Ascending aorta (tissue), 2 donors: Measurements from ENCODE around the gene HELZ. TPM values are rescaled to one million over a fixed set of nuclear protein-coding genes. Genes with fewer than 3 reads are reported as not detected.

Experiments used
- DNase-seq, 2 donors: peaks; one replicate each; pipeline ENCODE4 v3.0.0-alpha.2; 2019; ENCODE audit warnings: low spot score in 2 of 2
- H3K27ac ChIP-seq, 2 donors: fragments of 200-600 bp; sonication (generic); one replicate each; pipeline ENCODE4 v1.5.1; 2016 to 2017; ENCODE audit warnings: mild to moderate bottlenecking in 1 of 2
- H3K27me3 ChIP-seq: fragments of 200-600 bp; sonication (generic); one replicate; pipeline ENCODE4 v1.5.1; 2017
- H3K36me3 ChIP-seq, 2 donors: fragments of 200-600 bp; sonication (generic); one replicate each; pipeline ENCODE4 v1.5.1; 2016
- H3K4me1 ChIP-seq, 2 donors: fragments of 200-600 bp; sonication (generic); one replicate each; pipeline ENCODE4 v1.5.1; 2016 to 2017; ENCODE audit warnings: mild to moderate bottlenecking in 1 of 2
- H3K4me3 ChIP-seq, 2 donors: fragments of 200-600 bp; sonication (generic); one replicate each; pipeline ENCODE4 v1.5.1; 2016 to 2017; ENCODE audit warnings: mild to moderate bottlenecking in 1 of 2
- H3K9me3 ChIP-seq, 2 donors: fragments of 200-600 bp; sonication (generic); one replicate each; pipeline ENCODE4 v1.5.1; 2016
- CTCF ChIP-seq, 3 experiments: fragments of 200-600 bp in 2 of 3; fragments of 450-650 bp in 1 of 3; sonication (generic) in 2 of 3; IDR thresholded peaks; one replicate each; pipeline ENCODE4 v1.5.1; 2016 to 2019; ENCODE audit warnings: antibody characterized with exemption in 3 of 3, mild to moderate bottlenecking in 1 of 3, moderate library complexity in 1 of 3
- intact Hi-C: fragments of 100-400 bp; cut with DNase I; formaldehyde crosslinking; loops from one replicate; pipeline ENCODE4 v1.15.1; 2023
- total RNA-seq: library from RNA; depleted of rRNA; stranded (reverse); fragments of >200 nt; gene quantifications from one replicate; pipeline ENCODE4 v1.1.0, GENCODE V29; 2016

Gene HELZ
- total RNA-seq, 1 donor from 2014 or later: 36.1 TPM

GRCh38 chr17:67090341-67090740, 154.7 kb downstream of the HELZ start:
- Histone ChIP-seq H3K27ac (no peak overlapping the region), H3K36me3 (peaks cover 12 to 14% of the 10 kb centered on the region in 2 donors), H3K4me1 (no peaks in the 10 kb centered on the region), H3K27me3 (no peaks in the 10 kb centered on the region), H3K9me3 (no peaks in the 10 kb centered on the region), H3K4me3 (no peak overlapping the region)
- no peak for TF ChIP-seq CTCF (IDR thresholded peaks at IDR 0.05)
- DNase-seq: no peak
- intact Hi-C loops: no loop called here

DNA sequence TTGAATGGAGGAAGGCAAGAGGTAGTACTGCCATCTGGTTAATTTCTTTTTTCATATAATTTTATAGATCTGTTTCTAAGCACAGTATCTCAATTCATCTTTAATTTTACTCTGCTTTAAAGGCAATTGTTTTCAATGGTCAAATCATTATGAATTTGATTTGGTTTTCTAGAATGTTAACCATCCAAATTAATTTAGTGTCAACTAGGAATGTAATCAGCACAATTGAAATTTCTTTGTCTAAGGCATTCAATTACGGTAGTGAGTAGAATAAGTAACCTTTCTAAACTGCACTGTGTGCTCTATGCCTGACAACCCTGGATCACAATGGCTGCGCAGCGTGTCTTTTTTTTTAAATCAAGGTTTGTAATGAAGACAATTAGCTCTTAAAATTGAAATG, 156.4 kb downstream of the HELZ start:
- intact Hi-C loops: no loop called here
- peaks cover 8 to 14% of the 10 kb centered on the region in 2 donors for H3K36me3 ChIP-seq

DNA sequence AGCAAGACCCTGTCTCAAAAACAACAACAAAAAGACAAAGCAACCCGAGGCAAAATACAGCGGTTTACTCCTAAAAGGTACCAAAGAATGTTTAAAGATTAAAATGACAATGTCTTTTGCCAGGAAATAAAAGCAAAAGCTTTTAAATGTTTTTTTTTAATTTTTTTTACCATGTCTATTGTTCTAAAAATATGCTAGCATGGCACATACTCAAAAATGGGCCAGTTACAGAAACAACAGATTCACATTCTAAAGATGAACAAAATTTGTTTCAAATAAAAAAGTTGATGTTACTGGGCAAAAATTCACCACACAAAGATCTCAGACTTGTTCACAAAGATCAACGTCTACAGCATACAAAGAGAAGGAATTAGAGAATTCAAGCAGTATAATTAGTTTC, 159.6 kb downstream of the HELZ start:
- no peak overlapping the region for H3K27ac ChIP-seq
- H3K36me3 ChIP-seq: peaks cover 8 to 14% of the 10 kb centered on the region in 2 donors
- no peak for DNase-seq
- TF ChIP-seq CTCF (IDR thresholded peaks at IDR 0.05): no peak
- intact Hi-C loops: no loop called here
- no peak overlapping the region for H3K4me3 ChIP-seq
- H3K4me1 ChIP-seq: no peaks in the 10 kb centered on the region
- H3K27me3 ChIP-seq: no peaks in the 10 kb centered on the region
- no peaks in the 10 kb centered on the region for H3K9me3 ChIP-seq

More for the DNA sequence above, 156.4 kb downstream of the HELZ start:
- Histone ChIP-seq H3K4me1 (no peaks in the 10 kb centered on the region), H3K9me3 (no peaks in the 10 kb centered on the region), H3K27me3 (no peaks in the 10 kb centered on the region), H3K27ac (no peak overlapping the region), H3K4me3 (no peak overlapping the region)
- TF ChIP-seq CTCF (IDR thresholded peaks at IDR 0.05): no peak
- DNase-seq: no peak

GRCh38 chr17:67082107-67082506, 162.9 kb downstream of the HELZ start:
- no peaks in the 10 kb centered on the region for H3K9me3 ChIP-seq
- no peak overlapping the region for H3K4me3 ChIP-seq
- H3K4me1 ChIP-seq: no peaks in the 10 kb centered on the region
- peaks cover 12 to 15% of the 10 kb centered on the region in 2 donors for H3K36me3 ChIP-seq
- intact Hi-C loops: no loop called here
- H3K27ac ChIP-seq: no peak overlapping the region
- no peak for DNase-seq
- no peak for TF ChIP-seq CTCF (IDR thresholded peaks at IDR 0.05)
- no peaks in the 10 kb centered on the region for H3K27me3 ChIP-seq

- no peaks in the 10 kb centered on the region for H3K27me3 ChIP-seq
- H3K36me3 ChIP-seq: peaks cover 4 to 5% of the 10 kb centered on the region in 2 donors
- no peak for TF ChIP-seq CTCF (IDR thresholded peaks at IDR 0.05)
- no peak overlapping the region for H3K27ac ChIP-seq
- H3K4me3 ChIP-seq: no peak overlapping the region
- H3K4me1 ChIP-seq: no peaks in the 10 kb centered on the region
- no peak for DNase-seq
- intact Hi-C loops: no loop called here
- no peaks in the 10 kb centered on the region for H3K9me3 ChIP-seq
Observed at GRCh38 chr17:67080804-67081203, 164.2 kb downstream of the HELZ start.

DNA sequence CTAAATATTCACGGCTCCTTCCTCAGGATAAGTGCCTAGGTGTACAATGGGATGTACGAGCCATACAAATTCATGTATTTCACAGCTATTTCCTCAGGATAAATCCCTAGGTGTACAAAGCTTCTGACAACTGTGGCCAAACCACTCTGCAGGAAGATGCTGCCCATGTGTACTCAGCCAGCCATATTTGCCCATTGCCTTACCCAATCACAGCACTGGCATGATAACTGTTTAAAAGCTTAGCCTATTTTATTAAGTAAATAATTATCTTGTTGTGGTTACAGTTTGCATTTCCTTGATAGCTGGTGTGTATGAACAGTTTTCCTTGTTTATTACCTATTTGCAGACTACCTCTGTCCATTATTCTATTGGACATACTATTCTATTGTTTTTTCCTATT, 165.5 kb downstream of the HELZ start:
- intact Hi-C loops: no loop called here
- H3K4me1 ChIP-seq: no peaks in the 10 kb centered on the region
- no peaks in the 10 kb centered on the region for H3K27me3 ChIP-seq
- DNase-seq: no peak
- TF ChIP-seq CTCF (IDR thresholded peaks at IDR 0.05): no peak
- H3K9me3 ChIP-seq: no peaks in the 10 kb centered on the region
- peaks cover 4% of the 10 kb centered on the region in 2 donors for H3K36me3 ChIP-seq
- no peak overlapping the region for H3K27ac ChIP-seq
- no peak overlapping the region for H3K4me3 ChIP-seq
